Measurements from ENCODE around the gene ITGA2.

- TF ChIP-seq POLR2AphosphoS5 (IDR thresholded peaks at IDR 0.05) (no peak), EP300 (conservative IDR thresholded peaks at IDR 0.05; ENCODE audit: poor library complexity, severe bottlenecking) (no peak)
These were observed 30.2 kb downstream of the ITGA2 start for GRCh38 chr5:53019320-53019719.
